ENCODE results near the gene CHAC1.

The CHAC1 gene

GRCh38 chr15:40964006-40964405 lies 10.7 kb downstream of the CHAC1 start:
- DNase-seq (ENCODE audit: extremely low spot score), result no peak
- CTCF ChIA-PET, result interaction anchor here (1.0 to 4.7 kb wide), 13 partner anchors 9 to 528 kb away, joined by 3 to 31 read pairs (median 3); partner anchors contain the start of genes CHAC1 and VPS18
- no peak for TF ChIP-seq CTCF (IDR thresholded peaks at IDR 0.05; ENCODE audit: control extremely low read depth, extremely low read depth, low read depth, missing control alignments)
- POLR2A ChIA-PET, result interaction anchor here (0.6 to 1.5 kb wide), 3 partner anchors 9 to 11 kb away, joined by 3 to 14 read pairs (median 3); partner anchors contain the start of gene CHAC1

- ChIA-PET POLR2A (interaction anchor here (0.6 to 1.5 kb wide), 2 partner anchors 9 to 12 kb away, joined by 3 to 14 read pairs; partner anchors contain the start of gene CHAC1), CTCF (interaction anchor here (1.0 to 2.0 kb wide), 15 partner anchors 10 to 527 kb away, joined by 3 to 5 read pairs (median 3); partner anchors contain the start of genes CHAC1 and VPS18)
- TF ChIP-seq CTCF (IDR thresholded peaks at IDR 0.05; ENCODE audit: control extremely low read depth, extremely low read depth, low read depth, missing control alignments), result no peak
- no peak for DNase-seq (ENCODE audit: extremely low spot score)
These were observed 11.4 kb downstream of the CHAC1 start for GRCh38 chr15:40964634-40965033.

GRCh38 chr15:40968290-40969085 lies 15.2 kb downstream of the CHAC1 start:
- DNase-seq (ENCODE audit: extremely low spot score), result no peak
- ChIA-PET POLR2A (no interaction called here), CTCF (interaction anchor here (0.6 to 1.7 kb wide), 5 partner anchors 13 to 307 kb away, joined by 3 to 6 read pairs (median 3); no protein-coding TSS in a partner anchor)
- no peak for TF ChIP-seq CTCF (IDR thresholded peaks at IDR 0.05; ENCODE audit: control extremely low read depth, extremely low read depth, low read depth, missing control alignments)

- POLR2A ChIA-PET, result no interaction called here
- no peak for DNase-seq (ENCODE audit: extremely low spot score)
- CTCF ChIA-PET, result interaction anchor here (1.0 to 1.4 kb wide), 3 partner anchors 14 to 63 kb away, joined by 3 to 4 read pairs (median 3); no protein-coding TSS in a partner anchor
- no peak for TF ChIP-seq CTCF (IDR thresholded peaks at IDR 0.05; ENCODE audit: control extremely low read depth, extremely low read depth, low read depth, missing control alignments)
These were observed 16.1 kb downstream of the CHAC1 start for GRCh38 chr15:40969363-40969762.

- ChIA-PET CTCF (interaction anchor here (1.1 to 2.2 kb wide), 6 partner anchors 11 to 209 kb away, joined by 3 to 12 read pairs (median 4); partner anchors contain the start of gene CHAC1), POLR2A (no interaction called here)
- TF ChIP-seq CTCF (IDR thresholded peaks at IDR 0.05; ENCODE audit: control extremely low read depth, extremely low read depth, low read depth, missing control alignments), result no peak
- no peak for DNase-seq (ENCODE audit: extremely low spot score)
These were observed 21.6 kb downstream of the CHAC1 start for GRCh38 chr15:40974879-40975278.

GRCh38 chr15:40976819-40977218 lies 23.5 kb downstream of the CHAC1 start:
- TF ChIP-seq CTCF (IDR thresholded peaks at IDR 0.05; ENCODE audit: control extremely low read depth, extremely low read depth, low read depth, missing control alignments), result no peak
- no peak for DNase-seq (ENCODE audit: extremely low spot score)
- ChIA-PET POLR2A (no interaction called here), CTCF (interaction anchor here (1.1 to 2.2 kb wide), 4 partner anchors 9 to 48 kb away, joined by 3 to 12 read pairs (median 6); no protein-coding TSS in a partner anchor)
